Stromal cell of bone marrow (primary cell): Measurements from ENCODE around the gene STBD1.
"Not testable (repeated sequence)": the region's sequence is repeated elsewhere in the genome, so short reads cannot be mapped to it uniquely, and the experiment has no call there.

Experiments used
- DNase-seq: peaks from one replicate; pipeline ENCODE4 v3.0.0-alpha.2; 2012; ENCODE audit warnings: low read depth

Gene STBD1

GRCh38 chr4:76325072-76325471, 18.5 kb downstream of the STBD1 start:
- no peak for DNase-seq

- no peak for DNase-seq
Observed at GRCh38 chr4:76326515-76326914, 20.0 kb downstream of the STBD1 start.

GRCh38 chr4:76334885-76335284, 28.4 kb downstream of the STBD1 start:
- DNase-seq = no peak

GRCh38 chr4:76339364-76339763, 32.8 kb downstream of the STBD1 start:
- DNase-seq = no peak

- DNase-seq = peak; percentile 60
Observed at GRCh38 chr4:76341063-76341462, 34.5 kb downstream of the STBD1 start.

- DNase-seq = no peak
Observed at GRCh38 chr4:76342191-76342590, 35.7 kb downstream of the STBD1 start.

GRCh38 chr4:76342803-76343202, 36.3 kb downstream of the STBD1 start:
- no peak for DNase-seq

- no peak for DNase-seq
Observed at GRCh38 chr4:76354517-76355473, 48.3 kb downstream of the STBD1 start.

GRCh38 chr4:76357981-76358380, 51.4 kb downstream of the STBD1 start:
- DNase-seq = no peak

- DNase-seq = not testable (repeated sequence)
Observed at GRCh38 chr4:76359881-76360466, 53.4 kb downstream of the STBD1 start.
